Body of pancreas (tissue), 4 donors: ENCODE data around the gene ATP8B4. TPM values are rescaled to one million over a fixed set of nuclear protein-coding genes. Genes with fewer than 3 reads are reported as not detected.

Experiments used
- ATAC-seq: fragments of 150-250 bp; one replicate; pipeline ENCODE4 v1.9.1; 2016
- DNase-seq, 4 donors: peaks; one replicate each; pipeline ENCODE4 v3.0.0-alpha.2; 2019
- H3K27ac ChIP-seq, 4 donors: fragments of 200-600 bp; sonication (generic); 1 replicate in 3 of 4; 2 replicates in 1 of 4; pipeline versions ENCODE4 v1.5.1 to v1.6.1; 2016 to 2019; ENCODE audit warnings: mild to moderate bottlenecking in 1 of 4, mixed read lengths in 1 of 4, moderate library complexity in 1 of 4
- H3K27me3 ChIP-seq, 2 donors: fragments of 200-600 bp; sonication (generic); one replicate each; pipeline ENCODE4 v1.6.0; 2016; ENCODE audit warnings: mild to moderate bottlenecking in 1 of 2
- H3K36me3 ChIP-seq, 2 donors: fragments of 200-600 bp; sonication (generic); replicated peaks in 1 of 2; 2 replicates each; pipeline ENCODE4 v1.5.1; 2016; ENCODE audit warnings: low read depth in 2 of 2; ENCODE audit not compliant: insufficient read depth in 1 of 2
- H3K4me1 ChIP-seq: fragments of 200-600 bp; sonication (generic); one replicate; pipeline ENCODE4 v1.6.0; 2016
- H3K4me3 ChIP-seq, 2 donors: fragments of 200-600 bp; sonication (generic); 1 replicate in 1 of 2; 2 replicates in 1 of 2; pipeline ENCODE4 v1.5.1; 2016 to 2019
- H3K9me3 ChIP-seq, 3 donors: fragments of 200-600 bp; sonication (generic); 1 replicate in 2 of 3; 2 replicates in 1 of 3; pipeline ENCODE4 v1.5.1; 2016
- CTCF ChIP-seq, 7 experiments: fragments of 450-650 bp in 4 of 7; fragments of 200-600 bp in 3 of 7; sonication (generic) in 3 of 7; IDR thresholded peaks; one replicate each; pipeline ENCODE4 v1.5.1; 2016 to 2019; ENCODE audit warnings: antibody characterized with exemption in 7 of 7
- POLR2A ChIP-seq, 3 donors: fragments of 450-650 bp; IDR thresholded peaks; one replicate each; pipeline ENCODE4 v1.6.1; 2016; ENCODE audit warnings: antibody characterized with exemption in 3 of 3, mild to moderate bottlenecking in 2 of 3
- WGBS, 2 donors: methylation state at CpG; one replicate each; pipeline ENCODE4 v1.1.5; 2017; 5-methylcytosine and 5-hydroxymethylcytosine counted together
- intact Hi-C: fragments of 100-400 bp; cut with DNase I; formaldehyde crosslinking; loops from one replicate; pipeline ENCODE4 v1.15.1; 2023
- total RNA-seq, 2 donors: library from RNA; depleted of rRNA; stranded (reverse); fragments of >200 nt; gene quantifications; one replicate each; pipeline ENCODE4 v1.1.0, GENCODE V29; 2016

Gene ATP8B4
- total RNA-seq: 1 to 10 TPM; 3.1 to 6.6 TPM

- Histone ChIP-seq H3K27ac (no peak within 1 kb of the TSS), H3K4me1 (no peaks in the 10 kb centered on the region), H3K9me3 (peaks cover 0 to 5% (median 0%) of the 10 kb centered on the region in 3 donors), H3K27me3 (no peaks in the 10 kb centered on the region), H3K36me3 (no peaks in the 10 kb centered on the region), H3K4me3 (no peak within 1 kb of the TSS)
- ATAC-seq (no peak), DNase-seq (no peak)
- intact Hi-C loops: no loop called here
- TF ChIP-seq POLR2A (IDR thresholded peaks at IDR 0.05) (no peak), CTCF (IDR thresholded peaks at IDR 0.05) (no peak)
- 52 to 62% methylated on average over 4 of the region's 4 CpGs for WGBS, 2 donors
Observed at GRCh38 chr15:50119063-50120040, at the start of gene ATP8B4. Gene ATP8B4, minus strand, starts transcription at chr15:50119233. Its CDS starts 12,267 bp downstream, at chr15:50106966.

GRCh38 chr15:50168379-50168778 lies 49.3 kb upstream of the ATP8B4 start:
- no peak for ATAC-seq
- WGBS, 2 donors: 68 to 79% methylated on average over 4 of the region's 4 CpGs

GRCh38 chr15:50167110-50167509 lies 48.1 kb upstream of the ATP8B4 start:
- TF ChIP-seq CTCF (IDR thresholded peaks at IDR 0.05) (no peak), POLR2A (IDR thresholded peaks at IDR 0.05) (no peak)
- Histone ChIP-seq H3K27ac (no peak overlapping the region), H3K27me3 (no peaks in the 10 kb centered on the region), H3K9me3 (no peaks in the 10 kb centered on the region), H3K4me3 (no peak overlapping the region), H3K36me3 (no peaks in the 10 kb centered on the region), H3K4me1 (no peaks in the 10 kb centered on the region)
- intact Hi-C loops: no loop called here
- DNase-seq: no peak
- ATAC-seq: no peak

More at GRCh38 chr15:50168379-50168778, 49.3 kb upstream of the ATP8B4 start:
- H3K4me1 ChIP-seq: no peaks in the 10 kb centered on the region
- intact Hi-C loops: no loop called here
- TF ChIP-seq CTCF (IDR thresholded peaks at IDR 0.05) (no peak), POLR2A (IDR thresholded peaks at IDR 0.05) (no peak)
- no peaks in the 10 kb centered on the region for H3K27me3 ChIP-seq
- DNase-seq: no peak
- H3K9me3 ChIP-seq: no peaks in the 10 kb centered on the region
- H3K4me3 ChIP-seq: no peak overlapping the region
- H3K27ac ChIP-seq: no peak overlapping the region
- no peaks in the 10 kb centered on the region for H3K36me3 ChIP-seq

- no peaks in the 10 kb centered on the region for H3K4me1 ChIP-seq
- H3K27me3 ChIP-seq: no peaks in the 10 kb centered on the region
- WGBS, 2 donors: 68 to 83% methylated on average over 1 of the region's 1 CpG
- no peak overlapping the region for H3K27ac ChIP-seq
- H3K4me3 ChIP-seq: no peak overlapping the region
- DNase-seq (no peak), ATAC-seq (peak; percentile 33)
- intact Hi-C loops: no loop called here
- no peaks in the 10 kb centered on the region for H3K9me3 ChIP-seq
- TF ChIP-seq POLR2A (IDR thresholded peaks at IDR 0.05): no peak
- TF ChIP-seq CTCF (IDR thresholded peaks at IDR 0.05): no peak
- H3K36me3 ChIP-seq: no peaks in the 10 kb centered on the region
Observed at GRCh38 chr15:50166216-50166615, 47.2 kb upstream of the ATP8B4 start.
